Loucy (cell line): ENCODE measurements around the gene MARK3.
"Not testable (repeated sequence)": the region's sequence is repeated elsewhere in the genome, so short reads cannot be mapped to it uniquely, and the experiment has no call there.

Source experiments
- H2AFZ ChIP-seq: fragments of 200-600 bp; sonication (generic); 2 replicates; pipeline ENCODE4 v1.6.0; 2016; ENCODE audit warnings: antibody characterized with exemption, mild to moderate bottlenecking, low read length, moderate library complexity
- H3F3A ChIP-seq: fragments of 200-600 bp; 2 replicates; pipeline ENCODE4 v1.6.0; 2016; ENCODE audit warnings: antibody characterized with exemption, low read depth, mild to moderate bottlenecking
- H3K27me3 ChIP-seq: fragments of 200-600 bp; sonication (generic); 2 replicates; pipeline ENCODE4 v1.6.1; 2014; ENCODE audit warnings: low read length, mild to moderate bottlenecking; ENCODE audit not compliant: insufficient read depth, poor library complexity, severe bottlenecking
- H3K36me3 ChIP-seq: fragments of 200-600 bp; sonication (generic); 2 replicates; pipeline ENCODE4 v1.6.1; 2016; ENCODE audit warnings: low read length; ENCODE audit not compliant: insufficient read depth
- H3K4me1 ChIP-seq: fragments of 200-600 bp; sonication (generic); 2 replicates; pipeline ENCODE4 v1.5.1; 2014; ENCODE audit warnings: low read length, mild to moderate bottlenecking; ENCODE audit not compliant: insufficient read depth, poor library complexity, severe bottlenecking
- H3K4me2 ChIP-seq: fragments of 200-600 bp; sonication (generic); 2 replicates; pipeline ENCODE4 v1.6.0; 2014; ENCODE audit warnings: antibody characterized with exemption, low read length, low read depth, mild to moderate bottlenecking; ENCODE audit not compliant: poor library complexity, severe bottlenecking
- H3K4me3 ChIP-seq: fragments of 200-600 bp; sonication (generic); 2 replicates; pipeline ENCODE4 v1.5.1; 2014; ENCODE audit warnings: low read length, mild to moderate bottlenecking, mixed read lengths; ENCODE audit not compliant: poor library complexity, severe bottlenecking
- H3K79me2 ChIP-seq: fragments of 200-600 bp; sonication (generic); 2 replicates; pipeline ENCODE4 v1.6.1; 2014; ENCODE audit warnings: low read length; ENCODE audit not compliant: insufficient read depth
- H3K9ac ChIP-seq: fragments of 200-600 bp; sonication (generic); 2 replicates; pipeline ENCODE4 v1.6.0; 2014; ENCODE audit warnings: mild to moderate bottlenecking, low read depth, low read length, moderate library complexity; ENCODE audit not compliant: poor library complexity, severe bottlenecking
- H3K9me2 ChIP-seq: fragments of 200-600 bp; sonication (generic); replicated peaks from 2 replicates; pipeline ENCODE4 v1.6.1; 2016; ENCODE audit warnings: low read depth, low read length, mixed read lengths
- H3K9me3 ChIP-seq: fragments of 200-600 bp; sonication (generic); 2 replicates; pipeline ENCODE4 v1.6.1; 2014; ENCODE audit warnings: mild to moderate bottlenecking, antibody characterized with exemption, low read length, low read depth; ENCODE audit not compliant: insufficient read depth
- H4K20me1 ChIP-seq: fragments of 200-600 bp; sonication (generic); 2 replicates; pipeline ENCODE4 v1.6.0; 2014; ENCODE audit warnings: antibody characterized with exemption, low read length, mild to moderate bottlenecking; ENCODE audit not compliant: insufficient read depth, poor library complexity, severe bottlenecking
- CTCF ChIP-seq: fragments of 200-600 bp; sonication (generic); conservative IDR thresholded peaks from 2 replicates; pipeline ENCODE4 v1.5.1; 2014; ENCODE audit warnings: mild to moderate bottlenecking, antibody characterized with exemption, low read length
- EZH2phosphoT487 ChIP-seq: fragments of 200-600 bp; IDR thresholded peaks from 2 replicates; pipeline ENCODE4 v1.6.1; 2018; ENCODE audit warnings: antibody characterized with exemption, mild to moderate bottlenecking, moderate library complexity, borderline replicate concordance

Gene MARK3

DNA sequence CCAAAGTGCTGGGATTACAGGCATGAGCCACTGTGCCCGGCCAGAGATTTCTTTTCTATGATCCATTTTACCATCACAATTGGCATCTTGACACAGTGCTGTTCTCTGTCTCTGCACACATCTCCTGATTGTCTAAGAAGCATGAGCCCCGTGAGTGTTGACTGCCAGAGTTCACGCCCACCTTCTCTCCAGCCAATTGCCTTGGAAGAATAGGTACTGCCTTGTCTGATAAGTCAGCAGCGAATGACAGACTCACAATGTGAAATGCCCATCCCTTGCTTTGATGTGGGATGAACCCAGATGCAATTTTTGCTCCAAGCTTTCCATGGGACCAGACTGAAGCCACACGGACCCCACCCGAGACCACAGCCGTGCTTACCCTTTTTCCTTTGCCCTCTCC is 31.9 kb upstream of the MARK3 start:
- TF ChIP-seq CTCF = no peak
- no peak for TF ChIP-seq EZH2phosphoT487
- Histone ChIP-seq H4K20me1 (no peaks in the 10 kb centered on the region), H3K4me2 (no peak overlapping the region), H3K9ac (no peak overlapping the region), H3K4me3 (no peak overlapping the region), H3K9me2 (no peaks in the 10 kb centered on the region), H3K27me3 (no peaks in the 10 kb centered on the region), H3K4me1 (peaks cover 9% of the 10 kb centered on the region), H3F3A (no peaks in the 10 kb centered on the region), H3K36me3 (no peaks in the 10 kb centered on the region), H3K79me2 (no peaks in the 10 kb centered on the region), H3K9me3 (no peaks in the 10 kb centered on the region), H2AFZ (no peak overlapping the region)

- TF ChIP-seq CTCF (no peak), EZH2phosphoT487 (no peak)
- H3K9me2 ChIP-seq = no peaks in the 10 kb centered on the region
- no peaks in the 10 kb centered on the region for H3K79me2 ChIP-seq
- H2AFZ ChIP-seq = no peak overlapping the region
- no peaks in the 10 kb centered on the region for H3K9me3 ChIP-seq
- H4K20me1 ChIP-seq = no peaks in the 10 kb centered on the region
- no peak overlapping the region for H3K9ac ChIP-seq
- H3K36me3 ChIP-seq = no peaks in the 10 kb centered on the region
- H3K4me1 ChIP-seq = peaks cover 8% of the 10 kb centered on the region
- no peak overlapping the region for H3K4me3 ChIP-seq
- H3F3A ChIP-seq = no peaks in the 10 kb centered on the region
- H3K27me3 ChIP-seq = no peaks in the 10 kb centered on the region
- no peak overlapping the region for H3K4me2 ChIP-seq
Observed at GRCh38 chr14:103354141-103354540, 31.1 kb upstream of the MARK3 start.

GRCh38 chr14:103356024-103356682 is 29.1 kb upstream of the MARK3 start:
- H3K79me2 ChIP-seq = no peaks in the 10 kb centered on the region
- H3K9ac ChIP-seq = no peak overlapping the region
- no peaks in the 10 kb centered on the region for H3K27me3 ChIP-seq
- H4K20me1 ChIP-seq = no peaks in the 10 kb centered on the region
- H3K4me2 ChIP-seq = peak overlapping the region; percentile 43
- no peaks in the 10 kb centered on the region for H3K9me2 ChIP-seq
- H3K36me3 ChIP-seq = no peaks in the 10 kb centered on the region
- peak overlapping the region; percentile 73 for H2AFZ ChIP-seq
- no peak overlapping the region for H3K4me3 ChIP-seq
- no peaks in the 10 kb centered on the region for H3K9me3 ChIP-seq
- H3K4me1 ChIP-seq = peaks cover 8% of the 10 kb centered on the region
- no peaks in the 10 kb centered on the region for H3F3A ChIP-seq
- no peak for TF ChIP-seq CTCF
- TF ChIP-seq EZH2phosphoT487 = no peak

DNA sequence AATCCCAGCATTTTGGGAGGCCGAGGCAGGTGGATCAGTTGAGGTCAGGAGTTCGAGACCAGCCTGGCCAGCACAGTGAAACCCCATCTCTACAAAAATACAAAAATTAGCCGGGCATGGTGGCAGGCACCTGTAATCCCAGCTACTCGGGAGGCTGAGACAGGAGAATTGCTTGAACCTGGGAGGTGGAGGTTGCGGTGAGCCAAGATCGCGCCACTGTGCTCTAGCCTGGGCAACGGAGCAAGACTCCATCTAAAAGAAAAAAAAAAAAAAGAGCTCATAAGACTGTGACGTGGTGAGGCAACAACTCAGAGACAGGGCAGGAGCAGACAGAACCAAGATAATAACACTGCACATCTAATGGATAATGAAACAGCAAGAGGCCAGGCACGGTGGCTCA is 27.7 kb upstream of the MARK3 start:
- H3K4me3 ChIP-seq, H3K79me2 ChIP-seq, H3K27me3 ChIP-seq, H3K4me2 ChIP-seq, H2AFZ ChIP-seq, H3F3A ChIP-seq, H3K9me3 ChIP-seq, H3K9me2 ChIP-seq, H4K20me1 ChIP-seq, H3K9ac ChIP-seq, H3K4me1 ChIP-seq, H3K36me3 ChIP-seq: not testable (repeated sequence)
